ENCODE results near the gene CCDC178.

- no peak for TF ChIP-seq POLR2A (IDR thresholded peaks at IDR 0.05)
- no peak for TF ChIP-seq CTCF (IDR thresholded peaks at IDR 0.05)
Observed at GRCh38 chr18:33264566-33264965, 176.0 kb downstream of the CCDC178 start.

All from esophagus squamous epithelium (tissue), 4 donors.